ENCODE results near the gene PAPLN. TPM values are rescaled to one million over a fixed set of nuclear protein-coding genes. Genes with fewer than 3 reads are reported as not detected.

The PAPLN gene
- total and polyA plus RNA-seq, 9 of the 15 experiments (the other 6 are each of a cell fraction or from before 2014, with no cell fraction given), result 0.43 to 3.5 (median 1.7) TPM

- peak overlapping the region; percentile 77; the same call in 2 of the 3 replicates for H3K27ac ChIP-seq (ENCODE audit: extremely low read depth, low read depth, low read length)
- H3K79me2 ChIP-seq (ENCODE audit: control insufficient read depth, insufficient read depth, low read length), result no peaks in the 10 kb centered on the region
- no peak overlapping the region for H3K4me3 ChIP-seq
- DNase-seq (ENCODE audit: extremely low read depth in 1 of 4, low spot score in 3 of 4) (peak in 1 of 4 experiments; percentile 51), FAIRE-seq (peak; percentile 83), ATAC-seq (0 out of 3 replicates have a peak, but pooled peaks have one; percentile 12)
- H4K20me1 ChIP-seq (replicated peaks; ENCODE audit: control insufficient read depth, insufficient read depth, low read length), result no peaks in the 10 kb centered on the region
- BruUV-seq (replicated peaks), result no TSS peak
- no peaks in the 10 kb centered on the region for H3K9me1 ChIP-seq (ENCODE audit: control insufficient read depth, insufficient read depth, low read length)
- ChIA-PET CTCF (ENCODE audit: low intra/inter-chr PET ratio) (no interaction called here), POLR2A (interaction anchor here (0.6 kb wide), 1 partner anchor 401 kb away, joined by 3 read pairs; no protein-coding TSS in a partner anchor)
- intact Hi-C loops (cut with micrococcal nuclease) (no loop called here), in situ Hi-C loops (cut with MboI) (no loop called here)
- 27% methylated on average over 7 of the region's 9 CpGs for WGBS (ENCODE audit: insufficient coverage, low coverage, missing lambda C conversion rate)
- peaks cover 9 to 28% of the 10 kb centered on the region in 2 experiments; a peak in 4 of 5 replicates for H3K4me1 ChIP-seq (replicated peaks in 1 of 2; ENCODE audit: control insufficient read depth in 2 of 2, insufficient read depth in 2 of 2, low read length in 2 of 2)
- peak overlapping the region; percentile 94 for H3K4me2 ChIP-seq (ENCODE audit: insufficient read depth, low read length)
- H2AFZ ChIP-seq (ENCODE audit: low read depth, low read length), result peak overlapping the region; percentile 92; the same call in 1 of the 2 replicates
- peaks cover 0 to 9% of the 10 kb centered on the region in 2 experiments; a peak in 3 of 5 replicates for H3K27me3 ChIP-seq (ENCODE audit: control insufficient read depth in 2 of 2, insufficient read depth in 2 of 2, low read length in 2 of 2)
- H3K9me3 ChIP-seq (replicated peaks; ENCODE audit: control insufficient read depth, insufficient read depth, low read depth, low read length), result no peaks in the 10 kb centered on the region
- TF ChIP-seq TBL1XR1 (IDR thresholded peaks at IDR 0.05; ENCODE audit: low read length in 2 of 2) (no peak), ARID1B (IDR thresholded peaks at IDR 0.05) (peak; percentile 42; the same call in 1 of the 2 replicates), IRF9 (tag; IDR thresholded peaks at IDR 0.05) (no peak), ZNF384 (IDR thresholded peaks at IDR 0.05; ENCODE audit: low read depth, low read length) (peak; percentile 43; the same call in 1 of the 2 replicates), ZNF140 (CRISPR knock-in tag; IDR thresholded peaks at IDR 0.05) (no peak), CREM (IDR thresholded peaks at IDR 0.05; ENCODE audit: low read depth) (peak; percentile 24; the same call in 1 of the 2 replicates), JUND (IDR thresholded peaks at IDR 0.05; ENCODE audit: borderline replicate concordance, low read depth, low read length) (0 out of 2 replicates have a peak, but pooled peaks have one; percentile 25), JUND (tag; IDR thresholded peaks at IDR 0.05; ENCODE audit: borderline replicate concordance, low read depth, low read length) (no peak), ZNF584 (CRISPR knock-in tag; IDR thresholded peaks at IDR 0.05; ENCODE audit: low read depth) (peak; percentile 2; the same call in 1 of the 2 replicates), DPF2 (IDR thresholded peaks at IDR 0.05) (peak; percentile 42), TFE3 (CRISPR knock-in tag; IDR thresholded peaks at IDR 0.05) (peak; percentile 52), CHD4 (IDR thresholded peaks at IDR 0.05; ENCODE audit: insufficient read depth, insufficient replicate concordance, low read depth, low read length, poor library complexity, severe bottlenecking) (peak; percentile 12)
- TF ChIP-seq, protein P1, sequence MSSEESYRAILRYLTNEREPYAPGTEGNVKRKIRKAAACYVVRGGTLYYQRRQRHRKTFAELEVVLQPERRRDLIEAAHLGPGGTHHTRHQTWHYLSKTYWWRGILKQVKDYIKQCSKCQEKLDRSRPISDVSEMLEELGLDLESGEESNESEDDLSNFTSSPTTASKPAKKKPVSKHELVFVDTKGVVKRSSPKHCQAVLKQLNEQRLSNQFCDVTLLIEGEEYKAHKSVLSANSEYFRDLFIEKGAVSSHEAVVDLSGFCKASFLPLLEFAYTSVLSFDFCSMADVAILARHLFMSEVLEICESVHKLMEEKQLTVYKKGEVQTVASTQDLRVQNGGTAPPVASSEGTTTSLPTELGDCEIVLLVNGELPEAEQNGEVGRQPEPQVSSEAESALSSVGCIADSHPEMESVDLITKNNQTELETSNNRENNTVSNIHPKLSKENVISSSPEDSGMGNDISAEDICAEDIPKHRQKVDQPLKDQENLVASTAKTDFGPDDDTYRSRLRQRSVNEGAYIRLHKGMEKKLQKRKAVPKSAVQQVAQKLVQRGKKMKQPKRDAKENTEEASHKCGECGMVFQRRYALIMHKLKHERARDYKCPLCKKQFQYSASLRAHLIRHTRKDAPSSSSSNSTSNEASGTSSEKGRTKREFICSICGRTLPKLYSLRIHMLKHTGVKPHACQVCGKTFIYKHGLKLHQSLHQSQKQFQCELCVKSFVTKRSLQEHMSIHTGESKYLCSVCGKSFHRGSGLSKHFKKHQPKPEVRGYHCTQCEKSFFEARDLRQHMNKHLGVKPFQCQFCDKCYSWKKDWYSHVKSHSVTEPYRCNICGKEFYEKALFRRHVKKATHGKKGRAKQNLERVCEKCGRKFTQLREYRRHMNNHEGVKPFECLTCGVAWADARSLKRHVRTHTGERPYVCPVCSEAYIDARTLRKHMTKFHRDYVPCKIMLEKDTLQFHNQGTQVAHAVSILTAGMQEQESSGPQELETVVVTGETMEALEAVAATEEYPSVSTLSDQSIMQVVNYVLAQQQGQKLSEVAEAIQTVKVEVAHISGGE (CRISPR knock-in tag; IDR thresholded peaks at IDR 0.05), result peak in 1 of 3 experiments; percentile 31; a peak in 1 of 6 replicates
- peak overlapping the region in 1 of 2 experiments; percentile 76; a peak in 2 of 4 replicates for H3K9ac ChIP-seq (ENCODE audit: insufficient read depth in 1 of 2, low read depth in 2 of 2, low read length in 2 of 2)
- H3K36me3 ChIP-seq (ENCODE audit: control insufficient read depth, insufficient read depth, low read length), result no peaks in the 10 kb centered on the region
Measured at GRCh38 chr14:73248108-73248868, 11.0 kb downstream of the PAPLN start.
